HepG2 (cell line): ENCODE results near the gene THEM4. TPM values are rescaled to one million over a fixed set of nuclear protein-coding genes. Genes with fewer than 3 reads are reported as not detected.

Experiments used
- ATAC-seq: fragments of 200-7000 bp; cut with Tn5 transposase; 3 replicates; pipeline ENCODE4 v1.9.1; 2020; ENCODE audit warnings: mild to moderate bottlenecking, moderate library complexity
- BruUV-seq: library from RNA; stranded (reverse); fragments of 400-500 nt; replicated peaks from 2 replicates; lab custom pipeline; 2021; lab: Mats Ljungman, UMichigan
- CTCF ChIA-PET: fragments of 300-600 bp; formaldehyde crosslinking; extraction: SDS; loops from one replicate; lab custom pipeline; 2021; ENCODE audit warnings: low total read pairs, inconsistent platforms, low intra/inter-chr PET ratio; lab: Yijun Ruan, JAX
- POLR2A ChIA-PET: fragments of 350-600 bp; sonication (Branson Sonifier 250); formaldehyde crosslinking; loops from one replicate; lab custom pipeline; 2020; ENCODE audit warnings: antibody characterized with exemption, inconsistent platforms; lab: Yijun Ruan, JAX
- DNase-seq: peaks from one replicate; pipeline ENCODE4 v3.0.0-alpha.2; 2015; ENCODE audit warnings: low spot score
- FAIRE-seq: peaks from 3 replicates; lab custom pipeline; 2011; peaks lifted over from hg19 to GRCh38; lab: Jason Lieb, UNC
- H2AFZ ChIP-seq: one replicate; pipeline ENCODE4 v1.6.1; 2011; ENCODE audit warnings: low read length, inconsistent platforms
- H3K27ac ChIP-seq: fragments of 300-600 bp; 3 replicates; pipeline ENCODE4 v1.8.0; 2011; ENCODE audit warnings: mixed run types, mild to moderate bottlenecking, mixed read lengths, low read length, inconsistent platforms; ENCODE audit not compliant: insufficient read depth; ENCODE audit errors: extremely low read length
- H3K27me3 ChIP-seq, 2 experiments: fragments of 200-600 bp in 1 of 2; 2 replicates in 1 of 2; 3 replicates in 1 of 2; pipeline versions ENCODE4 v1.6.0 to v1.8.0; 2011; ENCODE audit warnings: low read length in 2 of 2, mild to moderate bottlenecking in 2 of 2, moderate library complexity in 2 of 2, inconsistent platforms in 1 of 2; ENCODE audit not compliant: insufficient read depth in 2 of 2, control insufficient read depth in 1 of 2
- H3K36me3 ChIP-seq, 2 experiments: fragments of 200-600 bp in 1 of 2; replicated peaks in 1 of 2; 2 replicates in 1 of 2; 3 replicates in 1 of 2; pipeline versions ENCODE4 v1.5.1 to v1.8.0; 2011; ENCODE audit warnings: low read length in 2 of 2, inconsistent platforms in 1 of 2; ENCODE audit not compliant: insufficient read depth in 2 of 2, control insufficient read depth in 1 of 2
- H3K4me1 ChIP-seq: 2 replicates; pipeline ENCODE4 v1.5.1; 2012; ENCODE audit warnings: low read length, inconsistent platforms; ENCODE audit not compliant: insufficient read depth
- H3K4me2 ChIP-seq: 2 replicates; pipeline ENCODE4 v1.6.0; 2011; ENCODE audit warnings: low read depth, low read length, inconsistent platforms
- H3K4me3 ChIP-seq, 3 experiments: fragments of 200-600 bp in 1 of 3; sonication (generic), shearing (Covaris generic) in 1 of 3; replicated peaks in 1 of 3; 2 replicates each; pipeline ENCODE4 v1.5.1; 2011 to 2016; ENCODE audit warnings: low read length in 3 of 3, inconsistent platforms in 2 of 3, low read depth in 2 of 3, mild to moderate bottlenecking in 2 of 3, control low read depth in 1 of 3, mixed read lengths in 1 of 3; ENCODE audit not compliant: insufficient read depth in 1 of 3
- H3K79me2 ChIP-seq: one replicate; pipeline ENCODE4 v1.6.1; 2011; ENCODE audit warnings: low read length, inconsistent platforms; ENCODE audit not compliant: insufficient read depth
- H3K9ac ChIP-seq: 2 replicates; pipeline ENCODE4 v1.6.0; 2011; ENCODE audit warnings: mild to moderate bottlenecking, low read depth, low read length, inconsistent platforms; ENCODE audit not compliant: insufficient read depth
- H3K9me3 ChIP-seq: 2 replicates; pipeline ENCODE4 v1.5.1; 2012; ENCODE audit warnings: mild to moderate bottlenecking, low read length
- H4K20me1 ChIP-seq: 2 replicates; pipeline ENCODE4 v1.6.0; 2011; ENCODE audit warnings: inconsistent platforms, mild to moderate bottlenecking, low read length, moderate library complexity; ENCODE audit not compliant: insufficient read depth
- CENPBD1 ChIP-seq: sonication (generic); formaldehyde crosslinking; IDR thresholded peaks from 2 replicates; pipeline ENCODE4 v1.8.0; 2022; ENCODE audit warnings: missing genetic modification reagents, low read depth, mild to moderate bottlenecking, borderline replicate concordance
- ETS1 ChIP-seq: sonication (generic); formaldehyde crosslinking; IDR thresholded peaks from 2 replicates; pipeline ENCODE4 v1.4.0; 2020; ENCODE audit warnings: missing genetic modification reagents
- FIP1L1 ChIP-seq: fragments of 200-400 bp; formaldehyde crosslinking; IDR thresholded peaks from 2 replicates; pipeline ENCODE4 v1.6.1; 2018; ENCODE audit warnings: low read depth, mild to moderate bottlenecking, low read length, moderate library complexity, borderline replicate concordance; ENCODE audit not compliant: insufficient read depth
- GLI4 ChIP-seq: sonication (generic); formaldehyde crosslinking; IDR thresholded peaks from 2 replicates; pipeline ENCODE4 v1.5.1; 2020; ENCODE audit warnings: missing genetic modification reagents, mild to moderate bottlenecking, moderate library complexity, borderline replicate concordance
- KDM4B ChIP-seq: sonication (generic); formaldehyde crosslinking; IDR thresholded peaks from 2 replicates; pipeline ENCODE4 v1.4.0; 2020; ENCODE audit warnings: missing genetic modification reagents
- KLF13 ChIP-seq: sonication (generic); formaldehyde crosslinking; IDR thresholded peaks from 2 replicates; pipeline ENCODE4 v1.4.0; 2020; ENCODE audit warnings: mild to moderate bottlenecking, missing genetic modification reagents
- MNT ChIP-seq: fragments of 450-650 bp; IDR thresholded peaks from 2 replicates; pipeline ENCODE4 v1.6.1; 2016
- NRL ChIP-seq: sonication (generic); formaldehyde crosslinking; IDR thresholded peaks from 2 replicates; pipeline ENCODE4 v1.5.0; 2020; ENCODE audit warnings: missing genetic modification reagents, mild to moderate bottlenecking, moderate library complexity, borderline replicate concordance
- REPIN1 ChIP-seq: sonication (generic); formaldehyde crosslinking; IDR thresholded peaks from 2 replicates; pipeline ENCODE4 v1.8.0; 2022; ENCODE audit warnings: missing genetic modification reagents, low read depth, mild to moderate bottlenecking, borderline replicate concordance
- TFE3 ChIP-seq: IDR thresholded peaks from 2 replicates; pipeline ENCODE4 v1.6.1; 2016
- ZC3H13 ChIP-seq: sonication (generic); formaldehyde crosslinking; IDR thresholded peaks from 2 replicates; pipeline ENCODE4 v1.8.1; 2023; ENCODE audit warnings: mild to moderate bottlenecking, missing genetic modification reagents, moderate library complexity
- ZNF570 ChIP-seq: sonication (generic); formaldehyde crosslinking; IDR thresholded peaks from 2 replicates; pipeline ENCODE4 v1.4.0; 2020; ENCODE audit warnings: mild to moderate bottlenecking, missing genetic modification reagents, borderline replicate concordance
- ZNF576 ChIP-seq: sonication (generic); formaldehyde crosslinking; IDR thresholded peaks from 2 replicates; pipeline ENCODE4 v1.4.0; 2020; ENCODE audit warnings: mild to moderate bottlenecking, missing genetic modification reagents
- ZNF691 ChIP-seq: sonication (generic); formaldehyde crosslinking; IDR thresholded peaks from 2 replicates; pipeline ENCODE4 v1.4.0; 2020; ENCODE audit warnings: missing genetic modification reagents, low read depth, mild to moderate bottlenecking, borderline replicate concordance
- ZSCAN20 ChIP-seq: sonication (generic); formaldehyde crosslinking; IDR thresholded peaks from 2 replicates; pipeline ENCODE4 v1.4.0; 2020; ENCODE audit warnings: missing genetic modification reagents, mild to moderate bottlenecking, borderline replicate concordance
- whole genome bisulfite sequencing: methylation state at CpG from one replicate; pipeline ENCODE4 v1.1.6; 2017; ENCODE audit warnings: low lambda C conversion rate; 5-methylcytosine and 5-hydroxymethylcytosine counted together
- in situ Hi-C: cut with HindIII; loops from 2 replicates; pipeline ENCODE4 v1.10.0; 2017; ENCODE audit warnings: low pct_unique_long_range_greater_than_20kb; ENCODE audit not compliant: extremely low pct_ligation_motif_present
- intact Hi-C: fragments of 100-400 bp; cut with micrococcal nuclease; formaldehyde crosslinking; loops from one replicate; pipeline ENCODE4 v1.10.0; 2022; ENCODE audit not compliant: unreplicated experiment
- polyA plus RNA-seq, 8 experiments: library from polyadenylated mRNA; depleted of rRNA in 3 of 8; stranded (reverse) in 7 of 8; unstranded in 1 of 8; fragments of >200 nt; fragmentation: Illumina TruSeq in 4 of 8; extraction: Trizol in 4 of 8; gene quantifications; 2 replicates each; pipeline versions ENCODE4 v1.2.1 to v1.2.3, GENCODE V29; 2011 to 2016; ENCODE audit warnings: low read depth in 4 of 8, missing spikeins in 1 of 8, mixed read lengths in 1 of 8; ENCODE audit not compliant: insufficient read depth in 1 of 8
- total RNA-seq, 5 experiments: library from RNA; depleted of rRNA; stranded (reverse); fragments of >200 nt; fragmentation: Illumina TruSeq; extraction: Trizol; gene quantifications; 2 replicates each; pipeline ENCODE4 v1.2.3, GENCODE V29; 2016; ENCODE audit warnings: low read depth in 1 of 5

Gene THEM4
- total and polyA plus RNA-seq, 2 of the 13 experiments (the other 11 are each of a cell fraction or from before 2014, with no cell fraction given), result 10.9 to 13.9 TPM

- TF ChIP-seq REPIN1 (CRISPR knock-in tag) (no peak), KDM4B (CRISPR knock-in tag) (no peak), ZSCAN20 (CRISPR knock-in tag) (no peak)
Measured at GRCh38 chr1:151867765-151868411, 41.4 kb downstream of the THEM4 start (continued).

GRCh38 chr1:151867321-151867720 lies 42.0 kb downstream of the THEM4 start:
- Histone ChIP-seq H3K9ac (no peak overlapping the region), H3K79me2 (no peaks in the 10 kb centered on the region), H3K4me1 (no peaks in the 10 kb centered on the region), H4K20me1 (no peaks in the 10 kb centered on the region), H3K27ac (no peak overlapping the region), H3K4me3 (no peak overlapping the region), H3K9me3 (no peaks in the 10 kb centered on the region), H2AFZ (no peak overlapping the region), H3K4me2 (no peak overlapping the region), H3K27me3 (no peaks in the 10 kb centered on the region), H3K36me3 (no peaks in the 10 kb centered on the region)
- 70% methylated on average over 2 of the region's 2 CpGs for WGBS
- ATAC-seq, result no peak
- in situ Hi-C loops, result no loop called here
- no peak for FAIRE-seq
- no peak for DNase-seq
- BruUV-seq, result no TSS peak
- intact Hi-C loops, result no loop called here
- POLR2A ChIA-PET, result no interaction called here
- CTCF ChIA-PET, result no interaction called here
- TF ChIP-seq CENPBD1 (no peak), ZNF691 (CRISPR knock-in tag) (no peak), ETS1 (CRISPR knock-in tag) (no peak), ZNF576 (CRISPR knock-in tag) (no peak), MNT (no peak), TFE3 (no peak), FIP1L1 (no peak), GLI4 (no peak), NRL (CRISPR knock-in tag) (no peak), KLF13 (no peak), ZNF570 (CRISPR knock-in tag) (no peak), ZC3H13 (CRISPR knock-in tag) (no peak)
